Psoas muscle (tissue), 8 donors: Measurements from ENCODE around the gene ACSL1. TPM values are rescaled to one million over a fixed set of nuclear protein-coding genes. Genes with fewer than 3 reads are reported as not detected.

Experiments
- ATAC-seq, 4 donors: fragments of 200-7000 bp; cut with Tn5 transposase; one replicate each; pipeline ENCODE4 v1.9.1; 2020; ENCODE audit warnings: moderate library complexity in 3 of 4, mild to moderate bottlenecking in 2 of 4
- DNase-seq, 2 donors: peaks; one replicate each; pipeline ENCODE4 v3.0.0-alpha.2; 2020
- H3K27ac ChIP-seq: fragments of 200-600 bp; one replicate; pipeline ENCODE4 v1.8.0; 2022
- H3K27me3 ChIP-seq, 3 donors: fragments of 200-600 bp in 1 of 3; one replicate each; pipeline versions ENCODE4 v1.6.1 to v1.8.0; 2013 to 2022; ENCODE audit warnings: low read length in 2 of 3, mild to moderate bottlenecking in 2 of 3, moderate library complexity in 1 of 3; ENCODE audit not compliant: insufficient read depth in 3 of 3
- H3K36me3 ChIP-seq, 2 donors: fragments of 200-600 bp in 1 of 2; one replicate each; pipeline versions ENCODE4 v1.6.1 to v1.8.0; 2013 to 2022; ENCODE audit warnings: low read depth in 1 of 2, mild to moderate bottlenecking in 1 of 2, moderate library complexity in 1 of 2; ENCODE audit not compliant: insufficient read depth in 1 of 2
- H3K4me1 ChIP-seq: fragments of 200-600 bp; one replicate; pipeline ENCODE4 v1.8.0; 2022
- H3K4me3 ChIP-seq: fragments of 200-600 bp; one replicate; pipeline ENCODE4 v1.8.0; 2022; ENCODE audit warnings: mild to moderate bottlenecking
- H3K9me3 ChIP-seq: fragments of 200-600 bp; one replicate; pipeline ENCODE4 v1.8.0; 2022
- WGBS, 3 donors: extraction: QIAGEN DNeasy Blood & Tissue Kit; methylation state at CpG; one replicate each; pipeline versions ENCODE4 v1.1.6 to v1.1.7; 2013; 5-methylcytosine and 5-hydroxymethylcytosine counted together
- intact Hi-C, 2 donors: fragments of 100-400 bp; cut with DNase I; formaldehyde crosslinking; loops; one replicate each; pipeline versions ENCODE4 v1.11.0 to v1.14.2; 2022
- polyA plus RNA-seq, 3 donors: library from polyadenylated mRNA; stranded (reverse); fragments of 200-250 nt; gene quantifications; one replicate each; pipeline ENCODE4 v1.2.3, GENCODE V29; 2013
- total RNA-seq, 4 donors: library from RNA; stranded (reverse); fragmentation: NEBNext Ultra II Directional in 2 of 4; extraction: Animal tissue kit (Norgen Biotek cat#: 25700) in 2 of 4; gene quantifications; one replicate each; pipeline versions ENCODE4 v1.2.1 to v1.2.4, GENCODE V29; 2021 to 2023
- TF ChIP-seq, protein P1 (sequence below): fragments of 200-600 bp; IDR thresholded peaks from one replicate; pipeline ENCODE4 v1.8.0; 2022; ENCODE audit warnings: antibody characterized with exemption
- donor health status: healthy with polysubstance abuse.
- donor health status: DM: no; HTN: no; CAD: no; lungs with moderate emphysema.
- donor health status: Bipolar disorder and iron deficiency.
- donor health status: healthy.
- donor health status: DM: yes; HTN: yes; CAD: no.
- donor health status: DM: no; HTN: no; CAD: no.
- donor health status: DM: no; HTN: no; CAD: no.
- donor health status: DM: yes; HTN: yes; CAD: no.

ACSL1 gene
- total and polyA plus RNA-seq, 7 donors = 257 to 1,392 (median 781) TPM

DNA sequence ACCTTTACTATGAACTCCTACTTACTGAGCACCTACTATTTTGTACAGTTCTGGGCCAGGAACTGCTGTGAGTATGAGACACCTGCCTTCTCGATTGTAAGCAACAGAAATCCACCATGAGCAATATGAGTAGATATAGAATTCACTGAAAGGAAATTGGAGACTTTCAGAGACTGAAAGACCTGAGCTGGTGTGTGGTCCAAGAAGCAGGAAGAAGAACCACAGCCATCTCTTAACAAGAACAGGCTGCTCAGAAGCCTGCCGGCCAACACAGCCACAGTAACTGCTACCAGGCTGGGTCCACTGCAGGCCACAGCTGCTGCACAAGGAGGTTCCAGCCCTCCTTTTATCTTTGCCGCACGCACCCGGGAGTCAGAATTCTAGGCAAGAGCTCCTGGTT lies 10.8 kb upstream of the ACSL1 start:
- intact Hi-C loops = loop anchor here in 1 of 2 donors (10.0 kb wide), 2 partner anchors 118 to 148 kb away; no protein-coding TSS in a partner anchor
- TF ChIP-seq, protein P1, sequence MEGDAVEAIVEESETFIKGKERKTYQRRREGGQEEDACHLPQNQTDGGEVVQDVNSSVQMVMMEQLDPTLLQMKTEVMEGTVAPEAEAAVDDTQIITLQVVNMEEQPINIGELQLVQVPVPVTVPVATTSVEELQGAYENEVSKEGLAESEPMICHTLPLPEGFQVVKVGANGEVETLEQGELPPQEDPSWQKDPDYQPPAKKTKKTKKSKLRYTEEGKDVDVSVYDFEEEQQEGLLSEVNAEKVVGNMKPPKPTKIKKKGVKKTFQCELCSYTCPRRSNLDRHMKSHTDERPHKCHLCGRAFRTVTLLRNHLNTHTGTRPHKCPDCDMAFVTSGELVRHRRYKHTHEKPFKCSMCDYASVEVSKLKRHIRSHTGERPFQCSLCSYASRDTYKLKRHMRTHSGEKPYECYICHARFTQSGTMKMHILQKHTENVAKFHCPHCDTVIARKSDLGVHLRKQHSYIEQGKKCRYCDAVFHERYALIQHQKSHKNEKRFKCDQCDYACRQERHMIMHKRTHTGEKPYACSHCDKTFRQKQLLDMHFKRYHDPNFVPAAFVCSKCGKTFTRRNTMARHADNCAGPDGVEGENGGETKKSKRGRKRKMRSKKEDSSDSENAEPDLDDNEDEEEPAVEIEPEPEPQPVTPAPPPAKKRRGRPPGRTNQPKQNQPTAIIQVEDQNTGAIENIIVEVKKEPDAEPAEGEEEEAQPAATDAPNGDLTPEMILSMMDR = no peak

DNA sequence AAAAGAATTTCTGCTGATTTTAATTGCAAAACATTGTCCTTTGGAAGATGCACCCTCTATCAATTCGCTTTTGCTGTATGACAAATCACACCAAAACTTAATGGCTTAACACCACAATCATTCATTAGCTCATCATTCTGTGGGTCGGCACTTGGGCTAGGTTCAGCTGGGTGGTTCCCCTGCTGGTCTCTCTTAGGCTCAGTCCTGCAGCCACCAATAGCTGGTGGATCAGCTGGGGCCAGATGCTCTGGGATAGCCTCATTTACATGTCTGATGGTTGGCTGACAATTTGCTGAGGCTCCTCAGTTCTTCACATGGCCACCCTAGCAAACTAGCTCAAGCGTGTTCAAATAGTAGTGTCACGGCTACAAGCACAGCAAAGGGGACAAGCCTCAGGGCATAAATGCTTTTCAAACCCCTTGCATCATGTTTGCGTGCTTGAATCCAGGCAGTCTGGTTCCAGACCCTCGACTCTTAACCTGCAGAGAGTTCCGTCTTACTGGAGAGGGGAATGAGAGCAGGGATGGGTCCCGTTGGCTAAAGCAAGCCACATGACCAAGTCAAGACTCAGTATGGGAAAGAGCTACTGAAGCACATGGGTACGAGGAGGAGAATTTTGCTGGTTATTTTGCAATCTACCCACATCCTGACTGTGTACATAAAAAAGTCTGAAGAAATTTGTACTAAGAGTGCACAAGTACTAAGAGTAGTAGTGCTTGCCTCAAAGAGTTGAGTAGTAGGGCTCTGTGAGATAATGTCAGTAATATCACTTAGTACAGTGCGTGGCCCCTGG lies 7.5 kb upstream of the ACSL1 start:
- no peaks in the 10 kb centered on the region for H3K9me3 ChIP-seq
- DNase-seq (no peak), ATAC-seq (no peak)
- WGBS, 3 donors = 80 to 90% (median 85%) methylated on average over 10 of the region's 10 CpGs
- intact Hi-C loops = loop anchor here in 1 of 2 donors (10.0 kb wide), 2 partner anchors 122 to 152 kb away; no protein-coding TSS in a partner anchor
- TF ChIP-seq, protein P1 = no peak
- no peaks in the 10 kb centered on the region for H3K27me3 ChIP-seq
- H3K27ac ChIP-seq = no peak overlapping the region
- H3K4me3 ChIP-seq = no peak overlapping the region
- no peaks in the 10 kb centered on the region for H3K36me3 ChIP-seq
- H3K4me1 ChIP-seq = no peaks in the 10 kb centered on the region

More for the DNA sequence above, 10.8 kb upstream of the ACSL1 start:
- H3K9me3 ChIP-seq = no peaks in the 10 kb centered on the region
- 82 to 84% (median 82%) methylated on average over 5 of the region's 5 CpGs for WGBS, 3 donors
- H3K4me3 ChIP-seq = no peak overlapping the region
- no peaks in the 10 kb centered on the region for H3K4me1 ChIP-seq
- DNase-seq (no peak), ATAC-seq (no peak)
- no peak overlapping the region for H3K27ac ChIP-seq
- no peaks in the 10 kb centered on the region for H3K27me3 ChIP-seq
- H3K36me3 ChIP-seq = no peaks in the 10 kb centered on the region

DNA sequence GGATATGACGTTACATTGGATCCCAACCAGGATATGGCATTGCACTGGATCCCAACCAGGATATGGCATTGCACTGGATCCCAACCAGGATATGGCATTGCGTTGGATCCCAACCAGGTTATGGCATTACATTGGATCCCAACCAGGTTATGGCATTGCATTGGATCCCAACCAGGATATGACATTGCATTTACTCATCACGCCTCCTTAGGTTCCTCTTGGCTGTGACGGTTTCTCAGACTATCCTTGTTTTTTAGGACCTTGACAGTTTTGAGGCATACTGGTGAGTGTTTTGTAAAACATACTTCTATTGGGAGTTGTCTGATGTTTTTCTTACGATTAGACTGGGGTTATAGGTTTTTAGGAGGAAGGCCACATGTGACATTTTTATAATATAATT lies 5.4 kb upstream of the ACSL1 start:
- H3K27ac ChIP-seq = no peak overlapping the region
- WGBS, 3 donors = 77 to 88% (median 81%) methylated on average over 5 of the region's 5 CpGs
- DNase-seq (no peak), ATAC-seq (no peak)
- no peaks in the 10 kb centered on the region for H3K9me3 ChIP-seq
- H3K4me1 ChIP-seq = peaks cover 7% of the 10 kb centered on the region
- H3K27me3 ChIP-seq = no peaks in the 10 kb centered on the region
- intact Hi-C loops = loop anchor here in 1 of 2 donors (10.0 kb wide), 2 partner anchors 124 to 154 kb away; no protein-coding TSS in a partner anchor
- no peaks in the 10 kb centered on the region for H3K36me3 ChIP-seq
- H3K4me3 ChIP-seq = no peak overlapping the region
- TF ChIP-seq, protein P1 = no peak

DNA sequence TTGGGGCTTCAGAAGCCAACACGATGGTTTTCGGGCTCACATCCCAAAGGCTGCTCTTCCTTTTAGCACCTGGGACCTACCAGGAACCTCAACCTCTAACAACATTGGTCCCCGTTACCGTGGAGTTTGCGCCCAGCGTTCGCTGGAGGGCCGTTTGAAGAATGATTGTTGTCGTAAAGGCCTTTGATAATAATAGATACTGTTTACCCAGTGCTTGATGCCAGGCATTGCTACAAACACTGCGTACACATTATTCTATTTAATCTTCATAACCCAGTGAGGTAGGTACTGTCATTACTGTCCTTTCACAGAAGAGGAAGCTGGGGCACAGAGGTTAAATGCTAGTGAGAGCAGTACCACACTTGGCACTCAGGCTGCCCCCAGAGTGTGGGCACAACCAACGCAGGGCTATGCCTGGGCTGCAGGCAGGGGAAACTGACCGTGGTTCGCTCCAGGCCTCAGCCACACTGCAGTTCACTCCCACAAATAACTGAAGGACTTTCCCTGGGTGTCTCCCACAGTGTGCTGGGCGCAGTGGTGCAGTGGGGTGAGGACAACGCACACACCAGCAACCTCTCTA lies 1.0 kb upstream of the ACSL1 start:
- intact Hi-C loops = loop anchor here (5.0 to 10.0 kb wide), 4 partner anchors 66 to 352 kb away; partner anchors contain the start of genes CASP3 (in 2 of the 2), PRIMPOL (in 2 of the 2) and IRF2 (in 1 of the 2)
- H3K36me3 ChIP-seq = no peaks in the 10 kb centered on the region
- no peaks in the 10 kb centered on the region for H3K9me3 ChIP-seq
- H3K27ac ChIP-seq = peak overlapping the region; percentile 92
- 48 to 60% (median 50%) methylated on average over 15 of the region's 15 CpGs for WGBS, 3 donors
- ATAC-seq = peak; percentile 0 to 15 (median 8)
- H3K4me3 ChIP-seq = peak overlapping the region; percentile 82
- H3K4me1 ChIP-seq = peaks cover 27% of the 10 kb centered on the region
- H3K27me3 ChIP-seq = no peaks in the 10 kb centered on the region
- TF ChIP-seq, protein P1 = no peak
- peak in 1 of 2 donors; percentile 51 for DNase-seq
